SK-N-MC (cell line): ENCODE results near the gene HJURP.

Experiments used
- FOXP2 ChIP-seq: optimal IDR thresholded peaks from 2 replicates; pipeline ENCODE3; 2011; ENCODE audit warnings: mild to moderate bottlenecking, moderate library complexity; ENCODE audit not compliant: insufficient read depth; ENCODE audit errors: extremely low read length, control extremely low read depth
- POLR2AphosphoS5 ChIP-seq: IDR thresholded peaks from 2 replicates; pipeline ENCODE4 v1.6.1; 2012; ENCODE audit warnings: mild to moderate bottlenecking, low read depth, low read length, borderline replicate concordance

GRCh38 chr2:233833345-233833744 lies 21.0 kb downstream of the HJURP start:
- TF ChIP-seq POLR2AphosphoS5 (no peak; the same call in none of the 2 replicates), FOXP2 (no peak)
